Activated CD4-positive, alpha-beta memory T cell treated with anti-CD3 and anti-CD28 coated beads for 36 hours (primary cell): Measurements from ENCODE around the gene THY1. TPM values are rescaled to one million over a fixed set of nuclear protein-coding genes. Genes with fewer than 3 reads are reported as not detected.
"Not testable (repeated sequence)": the region's sequence is repeated elsewhere in the genome, so short reads cannot be mapped to it uniquely, and the experiment has no call there.

Experiments
- CTCF ChIA-PET: fragments of 350-600 bp; sonication (Branson Sonifier 250); formaldehyde crosslinking; loops from one replicate; lab custom pipeline; 2021; ENCODE audit warnings: antibody characterized with exemption, inconsistent platforms; lab: Charles Lee
- POLR2A ChIA-PET: fragments of 350-600 bp; sonication (Branson Sonifier 250); formaldehyde crosslinking; loops from one replicate; lab custom pipeline; 2021; ENCODE audit warnings: antibody characterized with exemption; lab: Charles Lee
- DNase-seq: peaks from one replicate; pipeline ENCODE4 v3.0.0-alpha.2; 2020
- H3K27ac Mint-ChIP-seq: one replicate; pipeline ENCODE4 v1.8.0; 2021; ENCODE audit warnings: mixed read lengths
- H3K27me3 Mint-ChIP-seq: one replicate; pipeline ENCODE4 v1.8.0; 2021; ENCODE audit warnings: mixed read lengths
- H3K36me3 Mint-ChIP-seq: one replicate; pipeline ENCODE4 v1.8.0; 2021; ENCODE audit warnings: mixed read lengths
- H3K4me1 Mint-ChIP-seq: one replicate; pipeline ENCODE4 v1.8.0; 2021; ENCODE audit warnings: low read depth, mixed read lengths
- H3K4me3 Mint-ChIP-seq: one replicate; pipeline ENCODE4 v1.8.0; 2021; ENCODE audit warnings: mild to moderate bottlenecking, mixed read lengths
- H3K9me3 Mint-ChIP-seq: one replicate; pipeline ENCODE4 v1.8.0; 2021; ENCODE audit warnings: mixed read lengths
- intact Hi-C: fragments of 100-400 bp; cut with micrococcal nuclease; formaldehyde crosslinking; loops from one replicate; pipeline ENCODE4 v1.15.1; 2023
- total RNA-seq, 2 experiments: library from RNA; stranded (reverse); gene quantifications; one replicate each; pipeline ENCODE4 v1.2.3, GENCODE V29; 2021

Gene THY1
- total RNA-seq, 2 experiments from 2014 or later: 5.4 to 6.9 TPM

DNA sequence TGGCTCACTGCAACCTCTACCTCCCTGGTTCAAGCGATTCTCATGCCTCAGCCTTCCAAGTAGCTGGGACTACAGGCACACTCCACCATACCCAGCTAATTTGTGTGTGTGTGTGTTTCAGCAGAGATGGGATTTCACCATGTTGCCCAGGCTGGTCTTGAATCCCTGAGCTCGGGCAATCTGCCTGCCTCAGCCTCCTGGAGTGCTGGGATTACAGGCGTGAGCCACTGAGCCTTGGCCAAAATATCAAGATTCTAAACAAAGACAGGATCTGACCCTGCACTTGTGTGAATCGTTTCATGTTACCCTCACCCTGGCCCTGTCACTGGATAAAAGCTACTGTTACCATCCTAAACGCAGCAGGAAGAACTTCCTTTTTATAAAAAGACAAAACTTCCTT is 15.6 kb upstream of the THY1 start:
- H3K27ac Mint-ChIP-seq: no peak overlapping the region
- intact Hi-C loops: no loop called here
- no peak for DNase-seq
- peaks cover 12% of the 10 kb centered on the region for H3K4me1 Mint-ChIP-seq
- H3K27me3 Mint-ChIP-seq: peaks cover 24% of the 10 kb centered on the region
- ChIA-PET POLR2A (interaction anchor here (1.2 kb wide), 1 partner anchor 12 kb away, joined by 3 read pairs; no protein-coding TSS in a partner anchor), CTCF (interaction anchor here (2.0 to 2.3 kb wide), 2 partner anchors 36 to 57 kb away, joined by 5 to 8 read pairs; partner anchors contain the start of gene USP2)
- peaks cover 5% of the 10 kb centered on the region for H3K36me3 Mint-ChIP-seq
- H3K9me3 Mint-ChIP-seq: peaks cover 10% of the 10 kb centered on the region
- no peak overlapping the region for H3K4me3 Mint-ChIP-seq

DNA sequence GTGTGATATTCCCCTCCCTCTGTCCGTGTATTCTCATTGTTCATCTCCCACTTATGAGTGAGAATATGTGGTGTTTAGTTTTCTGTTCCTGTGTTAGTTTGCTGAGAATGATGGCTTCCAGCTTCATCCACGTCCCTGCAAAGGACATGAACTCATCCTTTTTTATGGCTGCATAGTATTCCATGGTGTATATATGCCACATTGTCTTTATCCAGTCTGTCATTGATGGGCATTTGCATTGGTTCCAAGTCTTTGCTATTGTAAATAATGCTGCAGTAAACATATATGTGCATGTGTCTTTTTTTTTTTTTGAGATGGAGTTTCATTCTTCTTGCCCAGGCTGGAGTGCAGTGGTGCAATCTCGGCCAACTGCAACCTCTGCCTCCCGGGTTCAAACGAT is 14.5 kb upstream of the THY1 start:
- H3K4me3 Mint-ChIP-seq, CTCF ChIA-PET, DNase-seq, intact Hi-C loops, H3K27ac Mint-ChIP-seq, H3K36me3 Mint-ChIP-seq, H3K9me3 Mint-ChIP-seq, POLR2A ChIA-PET: not testable (repeated sequence)
- Mint-ChIP-seq H3K27me3 (peaks cover 19% of the 10 kb centered on the region), H3K4me1 (peaks cover 12% of the 10 kb centered on the region)

DNA sequence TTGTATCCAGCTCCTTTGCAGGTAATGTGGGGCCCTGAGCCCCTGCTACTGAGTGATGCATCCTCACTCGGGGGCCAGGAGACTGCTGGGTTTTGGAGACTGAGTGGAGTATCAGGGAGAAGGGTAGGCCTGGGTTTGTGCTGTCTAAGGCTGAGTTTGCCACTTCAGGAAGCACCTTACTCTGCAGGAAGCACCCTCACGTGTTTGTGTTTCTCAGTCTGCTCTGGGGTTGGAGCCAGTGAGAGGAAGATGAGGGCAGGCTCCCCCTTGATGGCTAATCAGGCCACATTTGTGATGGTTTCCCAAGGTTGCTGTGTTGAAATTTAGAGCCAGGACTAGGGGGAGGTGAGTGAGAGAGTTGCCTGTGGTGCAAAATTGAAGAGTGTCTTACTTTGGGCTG is 13.7 kb upstream of the THY1 start:
- CTCF ChIA-PET: interaction anchor here (1.2 kb wide), 1 partner anchor 39 kb away, joined by 3 read pairs; no protein-coding TSS in a partner anchor

DNA sequence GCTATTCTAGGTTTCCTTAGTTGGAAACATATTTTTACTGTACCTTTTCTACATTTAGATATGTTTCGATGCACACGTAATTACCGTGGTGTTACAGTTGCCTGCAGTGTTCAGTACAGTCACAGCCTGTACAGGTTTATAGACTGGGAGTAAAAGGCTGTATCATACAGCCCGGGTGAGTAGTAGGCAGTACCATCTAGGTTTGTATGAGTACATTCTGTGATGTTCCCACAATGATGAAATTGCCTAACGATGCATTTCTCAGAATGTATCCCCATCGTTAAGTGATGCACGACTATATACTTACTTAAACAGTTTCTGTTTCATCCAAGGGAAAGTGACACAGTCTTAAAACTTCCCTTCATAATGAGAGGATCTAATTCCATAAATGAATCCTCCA is 13.1 kb upstream of the THY1 start:
- Mint-ChIP-seq H3K27ac (no peak overlapping the region), H3K4me3 (no peak overlapping the region), H3K9me3 (peaks cover 10% of the 10 kb centered on the region), H3K4me1 (peaks cover 7% of the 10 kb centered on the region), H3K36me3 (peaks cover 5% of the 10 kb centered on the region), H3K27me3 (peaks cover 28% of the 10 kb centered on the region)
- intact Hi-C loops: no loop called here
- ChIA-PET POLR2A (no interaction called here), CTCF (interaction anchor here (1.2 kb wide), 1 partner anchor 39 kb away, joined by 3 read pairs; no protein-coding TSS in a partner anchor)
- no peak for DNase-seq

More for the DNA sequence above, 13.7 kb upstream of the THY1 start:
- no peak overlapping the region for H3K27ac Mint-ChIP-seq
- peaks cover 23% of the 10 kb centered on the region for H3K27me3 Mint-ChIP-seq
- H3K4me3 Mint-ChIP-seq: no peak overlapping the region
- no peak for DNase-seq
- H3K9me3 Mint-ChIP-seq: peaks cover 10% of the 10 kb centered on the region
- peaks cover 12% of the 10 kb centered on the region for H3K4me1 Mint-ChIP-seq
- peaks cover 5% of the 10 kb centered on the region for H3K36me3 Mint-ChIP-seq
- intact Hi-C loops: no loop called here
- POLR2A ChIA-PET: no interaction called here

DNA sequence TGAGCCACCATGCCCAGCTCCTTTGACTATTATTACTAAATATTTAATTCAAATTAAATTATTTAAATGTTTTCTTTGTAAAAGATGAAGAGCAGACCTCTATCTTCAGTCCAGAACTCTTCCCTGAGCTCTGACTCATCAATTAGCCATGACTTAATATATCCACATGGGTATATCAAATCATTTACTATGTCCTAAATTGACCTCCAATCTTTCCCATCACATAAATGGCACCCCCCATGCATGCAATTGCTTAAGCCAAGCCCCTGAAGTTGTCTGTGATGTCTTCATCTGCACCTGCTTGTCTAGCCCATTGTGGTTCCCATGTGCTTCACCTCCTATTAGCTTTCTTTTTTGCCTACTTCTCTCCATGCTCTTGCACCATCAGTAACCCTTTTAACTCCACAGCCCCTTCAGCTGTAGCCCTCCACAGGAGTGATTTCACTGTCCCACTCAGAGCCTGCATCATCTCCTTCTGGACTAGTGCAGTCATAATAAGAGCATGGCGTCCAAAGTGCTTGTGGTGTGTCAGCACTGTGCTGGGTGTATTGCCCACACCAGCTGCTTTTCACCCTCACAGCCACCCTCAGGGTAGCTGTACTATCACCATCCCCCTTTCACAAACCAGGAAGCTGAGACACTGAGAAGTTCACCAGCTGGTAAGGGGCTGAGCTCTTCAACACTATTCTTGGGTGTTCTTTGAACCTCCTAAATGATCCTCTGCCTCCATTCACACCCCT is 11.8 kb upstream of the THY1 start:
- peaks cover 5% of the 10 kb centered on the region for H3K36me3 Mint-ChIP-seq
- POLR2A ChIA-PET: interaction anchor here (0.5 kb wide), 1 partner anchor 218 kb away, joined by 4 read pairs; no protein-coding TSS in a partner anchor

DNA sequence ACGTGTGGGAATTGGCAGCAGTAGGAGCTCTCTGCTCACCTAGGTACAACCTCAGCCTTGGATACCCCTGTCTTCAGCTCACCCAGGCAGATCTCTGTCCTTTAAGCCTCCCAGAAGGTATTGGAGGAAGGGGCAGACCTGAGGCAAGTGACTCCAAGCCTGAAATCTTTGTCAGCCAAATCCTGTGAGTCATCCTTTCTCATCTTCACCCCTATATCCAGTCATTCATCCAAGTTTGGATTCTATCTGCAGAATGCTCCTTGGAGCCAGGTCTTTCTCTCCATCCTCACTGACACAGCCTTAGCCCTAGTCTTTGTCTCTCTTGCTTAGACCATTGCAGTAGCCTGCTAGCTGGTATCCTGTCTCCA is 10.4 kb upstream of the THY1 start:
- intact Hi-C loops: no loop called here

More for the DNA sequence above, 11.8 kb upstream of the THY1 start:
- CTCF ChIA-PET: interaction anchor here (1.1 kb wide), 2 partner anchors 53 to 78 kb away, joined by 3 to 4 read pairs; partner anchors contain the start of gene USP2
- intact Hi-C loops: no loop called here
- no peak for DNase-seq
- Mint-ChIP-seq H3K4me1 (no peaks in the 10 kb centered on the region), H3K9me3 (peaks cover 10% of the 10 kb centered on the region), H3K27ac (no peak overlapping the region), H3K4me3 (no peak overlapping the region), H3K27me3 (peaks cover 27% of the 10 kb centered on the region)

DNA sequence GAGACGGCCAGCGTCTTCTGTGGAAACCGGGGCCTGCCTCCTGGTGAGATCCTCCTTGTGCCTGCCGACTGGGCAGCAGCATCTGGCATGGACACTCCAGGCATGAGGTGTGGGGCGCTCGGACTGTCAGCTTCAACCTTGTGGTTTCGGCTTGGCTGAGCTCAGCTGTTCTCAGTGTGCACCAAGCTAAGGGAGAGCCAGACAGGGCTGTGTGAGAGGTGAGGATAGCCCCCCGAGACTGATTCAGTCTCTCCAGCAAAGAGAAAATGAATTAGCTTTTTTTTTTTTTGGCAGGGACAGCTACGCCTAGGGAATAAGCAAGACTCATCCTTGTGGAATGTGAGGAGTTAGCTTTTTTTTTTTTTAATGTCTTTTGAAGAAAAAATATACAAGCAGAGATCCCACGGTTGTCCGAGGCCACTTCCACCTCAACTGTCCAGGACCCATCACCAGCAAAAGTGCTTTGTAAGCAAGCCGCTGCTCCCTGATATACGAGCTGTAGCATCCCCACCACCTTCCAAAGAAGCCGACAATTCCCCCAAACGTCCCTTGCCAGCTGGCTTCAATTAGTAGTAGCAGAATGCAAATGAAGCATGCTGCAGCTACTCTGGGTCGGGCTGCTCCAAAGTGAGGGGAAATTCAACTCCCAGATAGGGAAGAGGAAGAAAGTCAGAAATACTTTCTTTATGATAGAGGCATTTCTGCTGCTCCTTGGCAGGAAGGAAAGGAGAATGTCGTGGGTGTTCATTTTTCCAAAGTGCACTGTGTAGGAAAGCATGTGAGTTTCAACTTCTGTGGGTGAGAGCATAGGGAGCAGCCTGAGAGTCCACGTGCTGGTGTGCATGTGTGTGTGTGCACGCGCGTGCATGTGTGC is 9.7 kb upstream of the THY1 start:
- CTCF ChIA-PET: interaction anchor here (0.5 to 1.1 kb wide), 2 partner anchors 42 to 196 kb away, joined by 3 to 4 read pairs; no protein-coding TSS in a partner anchor
- peaks cover 2% of the 10 kb centered on the region for H3K4me1 Mint-ChIP-seq
- no peak overlapping the region for H3K27ac Mint-ChIP-seq
- POLR2A ChIA-PET: no interaction called here
- DNase-seq: no peak
- peaks cover 5% of the 10 kb centered on the region for H3K36me3 Mint-ChIP-seq
- H3K9me3 Mint-ChIP-seq: peaks cover 10% of the 10 kb centered on the region
- no peak overlapping the region for H3K4me3 Mint-ChIP-seq
- intact Hi-C loops: no loop called here
- H3K27me3 Mint-ChIP-seq: peaks cover 27% of the 10 kb centered on the region

More for the DNA sequence above, 10.4 kb upstream of the THY1 start:
- Mint-ChIP-seq H3K4me3 (no peak overlapping the region), H3K4me1 (no peaks in the 10 kb centered on the region), H3K36me3 (peaks cover 5% of the 10 kb centered on the region), H3K9me3 (peaks cover 10% of the 10 kb centered on the region), H3K27me3 (peaks cover 27% of the 10 kb centered on the region), H3K27ac (no peak overlapping the region)
- DNase-seq: no peak
- POLR2A ChIA-PET: no interaction called here
- CTCF ChIA-PET: interaction anchor here (1.1 kb wide), 2 partner anchors 41 to 52 kb away, joined by 3 to 4 read pairs; partner anchors contain the start of gene USP2

DNA sequence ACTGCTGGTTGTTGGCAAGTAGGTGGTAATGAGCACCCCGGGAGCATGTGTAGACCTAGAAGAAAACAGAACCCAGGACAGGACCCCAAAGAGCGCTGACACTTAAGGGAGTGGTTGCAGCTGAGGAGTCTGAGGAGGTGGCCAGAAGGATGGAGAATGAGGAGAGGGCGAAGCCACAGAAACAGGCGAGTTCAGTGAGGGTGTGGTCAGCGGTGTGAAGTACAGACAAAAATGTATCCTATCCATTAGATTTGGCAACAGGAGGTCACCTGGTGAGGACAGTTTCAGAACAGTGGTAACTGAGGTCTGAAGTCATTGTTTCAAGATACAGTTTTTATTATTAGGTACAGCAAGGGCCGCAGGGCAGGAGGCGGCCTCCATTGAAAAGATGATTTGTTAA is 8.6 kb upstream of the THY1 start:
- Mint-ChIP-seq H3K4me1 (peaks cover 7% of the 10 kb centered on the region), H3K27me3 (peaks cover 24% of the 10 kb centered on the region), H3K4me3 (no peak overlapping the region), H3K9me3 (peaks cover under 1% of the 10 kb centered on the region), H3K36me3 (no peaks in the 10 kb centered on the region), H3K27ac (no peak overlapping the region)
- no peak for DNase-seq
- ChIA-PET CTCF (no interaction called here), POLR2A (no interaction called here)
- intact Hi-C loops: no loop called here

DNA sequence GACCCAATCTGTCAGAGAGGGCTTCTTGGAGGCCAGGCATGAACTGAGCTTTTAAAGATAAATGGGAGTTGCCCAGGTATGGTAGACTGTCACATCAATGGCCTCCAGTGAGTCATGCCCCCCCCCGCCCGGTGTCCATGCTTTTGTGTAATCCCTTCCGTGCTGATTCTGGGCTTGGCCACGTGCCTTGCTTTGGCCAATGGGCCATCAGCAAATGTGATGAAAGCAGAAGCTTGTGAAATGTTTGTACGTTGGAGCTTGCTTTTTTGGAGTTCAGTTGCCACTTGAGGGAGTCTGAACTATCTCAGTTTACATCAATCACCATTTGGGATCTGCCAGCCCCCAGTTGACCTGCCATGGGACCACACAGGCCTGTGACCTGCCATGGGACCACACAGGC is 4.3 kb upstream of the THY1 start:
- Mint-ChIP-seq H3K36me3 (no peaks in the 10 kb centered on the region), H3K27me3 (peaks cover 42% of the 10 kb centered on the region)
- POLR2A ChIA-PET: interaction anchor here (1.1 kb wide), 1 partner anchor 12 kb away, joined by 3 read pairs; no protein-coding TSS in a partner anchor

DNA sequence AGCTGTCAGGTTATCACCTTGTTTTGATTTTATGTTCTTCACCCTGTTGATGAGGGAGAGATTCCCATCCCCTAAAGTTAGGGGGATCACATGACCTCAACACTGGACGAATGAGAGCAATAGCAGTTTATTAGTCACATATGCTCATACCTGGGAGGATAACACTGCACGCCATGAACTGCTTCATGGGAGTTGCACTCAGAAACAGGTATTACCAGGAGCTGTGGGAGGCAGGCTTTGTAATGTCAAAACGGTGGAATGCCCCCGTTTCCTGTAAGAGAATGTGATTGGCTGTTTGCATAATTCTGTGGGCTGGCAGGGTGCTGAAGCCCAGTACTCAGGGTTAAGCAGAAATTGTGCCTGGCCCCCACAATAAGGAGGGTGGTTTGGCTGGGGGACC is 3.2 kb upstream of the THY1 start:
- H3K27ac Mint-ChIP-seq: peak overlapping the region; percentile 40
- no peaks in the 10 kb centered on the region for H3K9me3 Mint-ChIP-seq
- H3K4me1 Mint-ChIP-seq: peaks cover 34% of the 10 kb centered on the region
- H3K27me3 Mint-ChIP-seq: peaks cover 44% of the 10 kb centered on the region
- intact Hi-C loops: loop anchor here (1.0 to 2.0 kb wide), 2 partner anchors 15 to 65 kb away; no protein-coding TSS in a partner anchor
- H3K36me3 Mint-ChIP-seq: no peaks in the 10 kb centered on the region
- no peak overlapping the region for H3K4me3 Mint-ChIP-seq
- peak; percentile 32 for DNase-seq
- POLR2A ChIA-PET: interaction anchor here (1.1 kb wide), 1 partner anchor 13 kb away, joined by 3 read pairs; no protein-coding TSS in a partner anchor
- CTCF ChIA-PET: interaction anchor here (1.6 to 2.9 kb wide), 2 partner anchors 49 to 70 kb away, joined by 4 to 9 read pairs; no protein-coding TSS in a partner anchor

More for the DNA sequence above, 4.3 kb upstream of the THY1 start:
- H3K4me3 Mint-ChIP-seq: no peak overlapping the region
- no peak overlapping the region for H3K27ac Mint-ChIP-seq
- CTCF ChIA-PET: interaction anchor here (1.6 to 2.9 kb wide), 2 partner anchors 47 to 71 kb away, joined by 4 to 9 read pairs; no protein-coding TSS in a partner anchor
- peak; percentile 26 for DNase-seq
- intact Hi-C loops: loop anchor here (2.0 kb wide), 1 partner anchor 14 kb away; no protein-coding TSS in a partner anchor
- peaks cover 23% of the 10 kb centered on the region for H3K4me1 Mint-ChIP-seq
- H3K9me3 Mint-ChIP-seq: no peaks in the 10 kb centered on the region

DNA sequence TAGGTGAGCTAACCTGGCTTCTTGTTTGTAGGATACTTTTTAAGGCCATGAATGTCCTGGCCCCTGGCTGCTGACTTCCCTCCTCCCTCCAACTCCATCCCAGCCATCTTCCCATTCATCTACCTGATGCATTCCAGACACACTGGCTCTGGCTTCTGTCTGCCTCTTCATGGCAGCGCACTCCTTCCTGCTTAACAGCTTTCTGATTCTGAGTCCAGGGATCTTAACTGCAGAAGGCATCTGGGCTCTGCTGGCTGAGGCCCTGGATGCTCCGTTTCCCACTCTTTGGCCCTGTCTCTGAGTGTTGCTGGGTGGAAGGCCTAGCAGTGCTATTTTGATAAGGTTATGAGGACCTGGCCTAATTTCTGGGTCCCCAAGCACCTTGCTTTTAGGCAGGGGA is 1.8 kb upstream of the THY1 start:
- Mint-ChIP-seq H3K27ac (no peak overlapping the region), H3K4me1 (peaks cover 34% of the 10 kb centered on the region), H3K36me3 (no peaks in the 10 kb centered on the region), H3K4me3 (no peak overlapping the region), H3K9me3 (no peaks in the 10 kb centered on the region), H3K27me3 (peaks cover 46% of the 10 kb centered on the region)
- DNase-seq: no peak
- ChIA-PET POLR2A (no interaction called here), CTCF (interaction anchor here (0.9 to 1.0 kb wide), 2 partner anchors 26 to 50 kb away, joined by 3 to 5 read pairs; no protein-coding TSS in a partner anchor)
- intact Hi-C loops: no loop called here
